Adrenal gland (tissue), 5 donors: ENCODE data around the gene ACSL6.
A peak's percentile ranks its signal among the peaks of the same experiment; 100 is the strongest.

ENCODE experiments used
- CTCF ChIP-seq, 6 experiments: fragments of 450-650 bp in 4 of 6; fragments of 200-600 bp in 2 of 6; sonication (generic) in 1 of 6; IDR thresholded peaks; 1 replicate in 5 of 6; 2 replicates in 1 of 6; pipeline versions ENCODE4 v1.5.1 to v1.8.0; 2016 to 2021; ENCODE audit warnings: antibody characterized with exemption in 6 of 6, mild to moderate bottlenecking in 2 of 6, moderate library complexity in 1 of 6
- POLR2A ChIP-seq, 2 donors: fragments of 450-650 bp; IDR thresholded peaks; one replicate each; pipeline ENCODE4 v1.6.1; 2017; ENCODE audit warnings: antibody characterized with exemption in 2 of 2, mild to moderate bottlenecking in 2 of 2, moderate library complexity in 1 of 2
- donor health status: DM: no; HTN: no; CAD: no.

- TF ChIP-seq CTCF (IDR thresholded peaks at IDR 0.05) (no peak), POLR2A (IDR thresholded peaks at IDR 0.05) (peak in 1 of 2 donors; percentile 70)
Measured at GRCh38 chr5:132001647-132002561, 9.6 kb downstream of the ACSL6 start.
